ENCODE results near the gene FUT7. TPM values are rescaled to one million over a fixed set of nuclear protein-coding genes. Genes with fewer than 3 reads are reported as not detected.

Gene FUT7
- total RNA-seq, 1 experiment from 2014 or later = not detected

GRCh38 chr9:137066096-137066861 is 34.4 kb upstream of the FUT7 start:
- H4K5ac ChIP-seq (ENCODE audit: insufficient read length, low read depth, low read length) = no peak overlapping the region
- H4K8ac ChIP-seq (replicated peaks; ENCODE audit: insufficient read length, low read depth, low read length) = no peak overlapping the region
- no peak for DNase-seq
- no peak overlapping the region for H3K23ac ChIP-seq (ENCODE audit: insufficient read length, low read depth, low read length)
- H3K23me2 ChIP-seq (ENCODE audit: insufficient read length, low read depth, low read length, poor library complexity, severe bottlenecking) = no peaks in the 10 kb centered on the region
- Mint-ChIP-seq H3K9me3 (no peaks in the 10 kb centered on the region), H3K27ac (no peak overlapping the region), H3K36me3 (ENCODE audit: insufficient read depth in 1 of 3, low read depth in 3 of 3) (peaks cover 0 to 5% (median 4%) of the 10 kb centered on the region in 3 experiments; a peak in 4 of 7 replicates), H3K4me1 (peaks cover 13 to 22% of the 10 kb centered on the region in 2 experiments), H3K4me3 (no peak overlapping the region), H3K27me3 (ENCODE audit: low read depth) (peaks cover 2% of the 10 kb centered on the region; the same call in 1 of the 2 replicates)
- no peak overlapping the region for H3K56ac ChIP-seq (ENCODE audit: insufficient read length, low read depth, low read length)
- no peaks in the 10 kb centered on the region for H3K79me1 ChIP-seq (ENCODE audit: insufficient read depth, low read depth, low read length, poor library complexity, severe bottlenecking)
- H2BK15ac ChIP-seq (ENCODE audit: low read depth, low read length) = no peak overlapping the region
- H3K27me3 ChIP-seq (ENCODE audit: insufficient read depth, low read length) = no peaks in the 10 kb centered on the region
- H3K27ac ChIP-seq (ENCODE audit: insufficient read length, low read depth, low read length) = no peak overlapping the region
- H3K9me3 ChIP-seq (ENCODE audit: control insufficient read depth, low read depth, low read length) = no peaks in the 10 kb centered on the region
- no CpG with 5 or more reads among the region's 26 CpGs for WGBS (ENCODE audit: extremely low coverage, insufficient read length, low lambda C conversion rate)
- H3K4me2 ChIP-seq (ENCODE audit: insufficient read depth, insufficient read length, low read length) = no peak overlapping the region
- H3T11ph ChIP-seq (ENCODE audit: low read length) = no peak overlapping the region
- H3K9ac ChIP-seq (ENCODE audit: extremely low read depth, insufficient read length, low read length) = no peak overlapping the region
- H4K91ac ChIP-seq (ENCODE audit: insufficient read length, low read depth, low read length) = no peak overlapping the region
- H2AFZ ChIP-seq (ENCODE audit: low read length) = no peak overlapping the region
- no peak for TF ChIP-seq CTCF (conservative IDR thresholded peaks at IDR 0.05)
- H2AK5ac ChIP-seq (ENCODE audit: insufficient read length, low read length) = no peak overlapping the region
- H3K4me1 ChIP-seq (ENCODE audit: insufficient read depth, low read length) = peaks cover 4% of the 10 kb centered on the region; the same call in 1 of the 2 replicates
- H3K18ac ChIP-seq (ENCODE audit: insufficient read length, low read depth, low read length) = no peak overlapping the region
- H3K79me2 ChIP-seq (ENCODE audit: insufficient read depth, low read length) = no peaks in the 10 kb centered on the region
- H3K14ac ChIP-seq (ENCODE audit: insufficient read depth, low read length) = no peak overlapping the region
- no peak overlapping the region for H2BK120ac ChIP-seq (ENCODE audit: low read depth, low read length, poor library complexity, severe bottlenecking)
- H2BK20ac ChIP-seq (ENCODE audit: low read depth, low read length, poor library complexity, severe bottlenecking) = no peak overlapping the region
- peaks cover 4% of the 10 kb centered on the region for H4K20me1 ChIP-seq (ENCODE audit: control insufficient read depth, insufficient read depth, insufficient read length)
- no peak overlapping the region for H3K4ac ChIP-seq (ENCODE audit: low read depth, low read length)
- H2BK5ac ChIP-seq (ENCODE audit: insufficient read length, low read length) = no peak overlapping the region
- no peak overlapping the region for H2BK12ac ChIP-seq (ENCODE audit: insufficient read length, low read depth, low read length)

All from H9 (cell line).